HCT116 (cell line): ENCODE measurements around the gene PGC. TPM values are rescaled to one million over a fixed set of nuclear protein-coding genes. Genes with fewer than 3 reads are reported as not detected.

Experiments used
- ATAC-seq: fragments of 200-7000 bp; cut with Tn5 transposase; 2 replicates; pipeline ENCODE4 v1.9.1; 2020; ENCODE audit warnings: mild to moderate bottlenecking, moderate library complexity
- BruUV-seq: library from RNA; stranded (reverse); fragments of 400-500 nt; replicated peaks from 2 replicates; lab custom pipeline; 2021; lab: Mats Ljungman, UMichigan
- CTCF ChIA-PET: fragments of 300-600 bp; sonication (Branson Sonifier 250); formaldehyde crosslinking; loops from one replicate; lab custom pipeline; 2021; ENCODE audit warnings: antibody characterized with exemption; lab: Charles Lee
- POLR2A ChIA-PET: fragments of 300-600, 350-600 bp; sonication (Branson Sonifier 250); formaldehyde crosslinking; loops from one replicate; lab custom pipeline; 2021; ENCODE audit warnings: antibody characterized with exemption; lab: Charles Lee
- RAD21 ChIA-PET, 2 experiments: fragments of 300-600 bp; sonication (Branson Sonifier 250); formaldehyde crosslinking; loops; one replicate each; lab custom pipeline; 2023; ENCODE audit warnings: low total read pairs in 2 of 2; ENCODE audit not compliant: uncharacterized antibody in 2 of 2, unreplicated experiment in 2 of 2, low non-redundant PET in 1 of 2; lab: Charles Lee
- DNase-seq: peaks from one replicate; pipeline ENCODE4 v3.0.0-alpha.2; 2010; ENCODE audit warnings: low read depth, low spot score
- H2AFZ ChIP-seq: fragments of 200-600 bp; shearing (Covaris generic), sonication (generic); 2 replicates; pipeline ENCODE4 v1.6.1; 2017; ENCODE audit warnings: low read depth, mixed run types, mixed read lengths, antibody characterized with exemption, low read length; ENCODE audit not compliant: poor library complexity, severe bottlenecking
- H3K27ac ChIP-seq: 2 replicates; pipeline ENCODE4 v1.5.1; 2012; ENCODE audit warnings: low read depth, low read length
- H3K27me3 ChIP-seq: fragments of 200-600 bp; sonication (generic); 2 replicates; pipeline ENCODE4 v1.6.1; 2016; ENCODE audit warnings: mixed run types, low read length, mixed read lengths; ENCODE audit not compliant: insufficient read depth
- H3K36me3 ChIP-seq, 2 experiments: fragments of 200-500 bp in 1 of 2; fragments of 200-600 bp in 1 of 2; sonication (Bioruptor generic) in 1 of 2; sonication (generic) in 1 of 2; 2 replicates each; pipeline versions ENCODE4 v1.5.1 to v1.6.1; 2014 to 2016; ENCODE audit warnings: low read length in 2 of 2, inconsistent platforms in 1 of 2, mixed read lengths in 1 of 2, mixed run types in 1 of 2; ENCODE audit not compliant: insufficient read depth in 2 of 2, control insufficient read depth in 1 of 2
- H3K4me1 ChIP-seq, 2 experiments: fragments of 200-600 bp in 1 of 2; sonication (generic) in 1 of 2; 2 replicates each; pipeline versions ENCODE4 v1.5.1 to v1.6.1; 2012 to 2017; ENCODE audit warnings: low read length in 2 of 2, inconsistent platforms in 1 of 2, mild to moderate bottlenecking in 1 of 2, mixed read lengths in 1 of 2, mixed run types in 1 of 2, moderate library complexity in 1 of 2; ENCODE audit not compliant: insufficient read depth in 2 of 2, control insufficient read depth in 1 of 2
- H3K4me2 ChIP-seq: fragments of 200-600 bp; sonication (generic); 2 replicates; pipeline ENCODE4 v1.6.1; 2017; ENCODE audit warnings: mixed run types, low read length, mixed read lengths
- H3K4me3 ChIP-seq, 2 experiments: fragments of 200-600 bp in 1 of 2; sonication (generic) in 1 of 2; replicated peaks in 1 of 2; 2 replicates each; pipeline ENCODE4 v1.5.1; 2011 to 2016; ENCODE audit warnings: low read length in 2 of 2, control low read depth in 1 of 2, low read depth in 1 of 2, mild to moderate bottlenecking in 1 of 2, mixed read lengths in 1 of 2, mixed run types in 1 of 2
- H3K79me2 ChIP-seq: fragments of 200-600 bp; sonication (generic); 2 replicates; pipeline ENCODE4 v1.6.1; 2017; ENCODE audit warnings: mild to moderate bottlenecking, mixed run types, low read length, moderate library complexity, mixed read lengths; ENCODE audit not compliant: insufficient read depth
- H3K9ac ChIP-seq: fragments of 200-600 bp; sonication (generic); 2 replicates; pipeline ENCODE4 v1.6.1; 2016; ENCODE audit warnings: low read length, mixed read lengths
- H3K9me2 ChIP-seq: fragments of 200-600 bp; sonication (generic), shearing (Covaris generic); 2 replicates; pipeline ENCODE4 v1.6.1; 2017; ENCODE audit warnings: mixed run types, mild to moderate bottlenecking, moderate library complexity; ENCODE audit not compliant: insufficient read depth
- H3K9me3 ChIP-seq, 2 experiments: fragments of 200-500 bp in 1 of 2; fragments of 200-600 bp in 1 of 2; sonication (Bioruptor generic) in 1 of 2; sonication (generic) in 1 of 2; 2 replicates each; pipeline ENCODE4 v1.6.1; 2014 to 2017; ENCODE audit warnings: low read length in 2 of 2, mixed read lengths in 2 of 2, inconsistent platforms in 1 of 2, low read depth in 1 of 2, mild to moderate bottlenecking in 1 of 2, mixed run types in 1 of 2, moderate library complexity in 1 of 2; ENCODE audit not compliant: control insufficient read depth in 1 of 2, insufficient read depth in 1 of 2
- H4K20me1 ChIP-seq: fragments of 200-600 bp; sonication (generic), shearing (Covaris generic); 2 replicates; pipeline ENCODE4 v1.6.1; 2017; ENCODE audit warnings: mixed run types, mild to moderate bottlenecking, moderate library complexity; ENCODE audit not compliant: insufficient read depth
- CBX3 ChIP-seq: IDR thresholded peaks from 2 replicates; pipeline ENCODE4 v1.6.1; 2012; ENCODE audit warnings: low read depth
- CTCF ChIP-seq, 3 experiments: fragments of 200-600 bp in 1 of 3; sonication (generic) in 1 of 3; IDR thresholded peaks in 2 of 3; conservative IDR thresholded peaks in 1 of 3; 2 replicates each; pipeline ENCODE4 v1.5.1; 2012 to 2017; ENCODE audit warnings: low read depth in 2 of 3, low read length in 2 of 3, antibody characterized with exemption in 1 of 3, borderline replicate concordance in 1 of 3, control low read depth in 1 of 3, mild to moderate bottlenecking in 1 of 3, mixed read lengths in 1 of 3, mixed run types in 1 of 3, moderate library complexity in 1 of 3; ENCODE audit not compliant: insufficient read depth in 1 of 3
- ELF1 ChIP-seq: IDR thresholded peaks from 2 replicates; pipeline ENCODE4 v1.6.1; 2012; ENCODE audit warnings: low read depth, borderline replicate concordance
- EZH2 ChIP-seq: fragments of 200-600 bp; sonication (generic); IDR thresholded peaks from 2 replicates; pipeline ENCODE4 v1.6.1; 2017; ENCODE audit warnings: antibody characterized with exemption, mixed run types
- EZH2phosphoT487 ChIP-seq: fragments of 200-600 bp; IDR thresholded peaks from 2 replicates; pipeline ENCODE4 v1.6.1; 2018; ENCODE audit warnings: antibody characterized with exemption, borderline replicate concordance
- FOSL1 ChIP-seq: IDR thresholded peaks from 2 replicates; pipeline ENCODE4 v1.6.1; 2012; ENCODE audit warnings: low read depth
- JUND ChIP-seq: IDR thresholded peaks from 2 replicates; pipeline ENCODE4 v1.6.1; 2012
- RAD21 ChIP-seq: IDR thresholded peaks from 2 replicates; pipeline ENCODE4 v1.6.1; 2012; ENCODE audit warnings: low read depth, mild to moderate bottlenecking
- REST ChIP-seq: IDR thresholded peaks from 2 replicates; pipeline ENCODE4 v1.6.1; 2012; ENCODE audit warnings: low read depth
- SIN3A ChIP-seq: IDR thresholded peaks from 2 replicates; pipeline ENCODE4 v1.6.1; 2012; ENCODE audit warnings: low read depth
- SP1 ChIP-seq: IDR thresholded peaks from 2 replicates; pipeline ENCODE4 v1.6.1; 2012; ENCODE audit warnings: low read depth
- SRF ChIP-seq: IDR thresholded peaks from 2 replicates; pipeline ENCODE4 v1.6.1; 2012; ENCODE audit warnings: low read depth
- TCF7L2 ChIP-seq: IDR thresholded peaks from 2 replicates; pipeline ENCODE4 v1.7.0; 2011; ENCODE audit warnings: borderline replicate concordance, inconsistent platforms; ENCODE audit not compliant: insufficient read depth, insufficient read length; ENCODE audit errors: extremely low read depth
- YY1 ChIP-seq: IDR thresholded peaks from 2 replicates; pipeline ENCODE4 v1.6.1; 2011; ENCODE audit warnings: low read length, low read depth, moderate library complexity, mild to moderate bottlenecking; ENCODE audit not compliant: insufficient replicate concordance; ENCODE audit errors: extremely low read depth
- ZNF274 ChIP-seq: fragments of 200-500 bp; sonication (Bioruptor generic); IDR thresholded peaks from 2 replicates; pipeline ENCODE4 v1.6.1; 2014; ENCODE audit warnings: mild to moderate bottlenecking, low read depth, low read length, inconsistent platforms
- intact Hi-C: fragments of 100-400 bp; cut with micrococcal nuclease; formaldehyde crosslinking; loops from 2 replicates; pipeline ENCODE4 v1.10.0; 2022
- total RNA-seq: library from RNA; stranded (reverse); gene quantifications from one replicate; pipeline ENCODE4 v1.2.1, GENCODE V29; 2021; ENCODE audit not compliant: unreplicated experiment
- TF ChIP-seq, protein P1 (sequence below): IDR thresholded peaks from 2 replicates; pipeline ENCODE4 v1.6.1; 2012
- TF ChIP-seq, protein P2 (sequence below): IDR thresholded peaks from 2 replicates; pipeline ENCODE4 v1.6.1; 2011; ENCODE audit warnings: mild to moderate bottlenecking, low read length, moderate library complexity; ENCODE audit not compliant: insufficient replicate concordance; ENCODE audit errors: extremely low read depth

PGC gene
- total RNA-seq, 1 experiment from 2014 or later = 1.2 TPM

DNA sequence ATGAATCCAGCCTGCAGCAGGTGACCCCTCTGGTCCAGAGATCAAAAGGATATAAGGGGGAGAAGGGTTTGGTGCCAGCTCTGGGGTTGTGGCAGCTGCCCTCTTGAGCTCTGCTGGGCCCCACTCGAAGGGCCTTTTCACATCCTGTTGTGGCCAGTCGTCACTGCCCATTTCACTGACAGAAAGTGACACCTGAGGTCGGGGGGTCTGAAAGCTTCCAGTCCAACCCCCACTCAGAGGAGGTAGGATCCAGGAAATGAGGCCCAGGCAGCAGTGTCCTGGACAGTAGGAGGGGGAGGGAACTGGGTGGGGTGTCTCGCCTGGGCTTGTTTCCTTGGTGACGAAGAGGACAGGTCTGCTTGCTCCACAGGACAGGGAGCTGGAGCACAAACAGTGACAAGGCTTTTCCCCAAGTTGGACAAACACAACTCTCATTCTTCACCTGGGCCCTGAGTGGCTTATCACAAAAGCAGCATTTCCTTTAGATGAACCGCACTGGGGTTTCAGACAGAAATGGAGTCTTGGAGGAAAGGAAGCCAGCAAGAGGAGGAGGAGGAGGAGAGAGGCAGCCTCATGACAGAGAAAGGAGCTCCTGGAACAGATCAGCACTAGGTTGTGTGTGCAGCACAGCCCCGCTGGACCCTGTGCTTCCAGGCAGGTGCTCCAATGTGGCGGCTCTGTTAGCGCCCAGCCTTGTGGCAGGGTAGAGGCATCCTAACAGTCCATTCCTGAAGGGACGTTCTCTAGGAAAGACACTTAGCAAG is 21.5 kb upstream of the PGC start:
- H3K36me3 ChIP-seq = peaks cover 0 to 5% of the 10 kb centered on the region in 2 experiments; a peak in 2 of 4 replicates
- no peak overlapping the region for H3K4me2 ChIP-seq
- DNase-seq (no peak), ATAC-seq (no peak; the same call in none of the 2 replicates)
- ChIA-PET POLR2A (no interaction called here), RAD21 (no interaction called here), CTCF (interaction anchor here (0.5 to 0.9 kb wide), 2 partner anchors 11 to 19 kb away, joined by 3 to 4 read pairs; partner anchors contain the start of gene FRS3)
- TF ChIP-seq RAD21 = no peak
- TF ChIP-seq CBX3 = no peak
- TF ChIP-seq, protein P1, sequence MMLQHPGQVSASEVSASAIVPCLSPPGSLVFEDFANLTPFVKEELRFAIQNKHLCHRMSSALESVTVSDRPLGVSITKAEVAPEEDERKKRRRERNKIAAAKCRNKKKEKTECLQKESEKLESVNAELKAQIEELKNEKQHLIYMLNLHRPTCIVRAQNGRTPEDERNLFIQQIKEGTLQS = no peak
- no peak for TF ChIP-seq EZH2phosphoT487
- TF ChIP-seq YY1 = no peak
- TF ChIP-seq ELF1 = no peak
- no peak for TF ChIP-seq SP1
- TF ChIP-seq SRF = no peak
- TF ChIP-seq, protein P2, sequence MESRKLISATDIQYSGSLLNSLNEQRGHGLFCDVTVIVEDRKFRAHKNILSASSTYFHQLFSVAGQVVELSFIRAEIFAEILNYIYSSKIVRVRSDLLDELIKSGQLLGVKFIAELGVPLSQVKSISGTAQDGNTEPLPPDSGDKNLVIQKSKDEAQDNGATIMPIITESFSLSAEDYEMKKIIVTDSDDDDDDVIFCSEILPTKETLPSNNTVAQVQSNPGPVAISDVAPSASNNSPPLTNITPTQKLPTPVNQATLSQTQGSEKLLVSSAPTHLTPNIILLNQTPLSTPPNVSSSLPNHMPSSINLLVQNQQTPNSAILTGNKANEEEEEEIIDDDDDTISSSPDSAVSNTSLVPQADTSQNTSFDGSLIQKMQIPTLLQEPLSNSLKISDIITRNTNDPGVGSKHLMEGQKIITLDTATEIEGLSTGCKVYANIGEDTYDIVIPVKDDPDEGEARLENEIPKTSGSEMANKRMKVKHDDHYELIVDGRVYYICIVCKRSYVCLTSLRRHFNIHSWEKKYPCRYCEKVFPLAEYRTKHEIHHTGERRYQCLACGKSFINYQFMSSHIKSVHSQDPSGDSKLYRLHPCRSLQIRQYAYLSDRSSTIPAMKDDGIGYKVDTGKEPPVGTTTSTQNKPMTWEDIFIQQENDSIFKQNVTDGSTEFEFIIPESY = no peak
- no peak for TF ChIP-seq REST
- no peak for TF ChIP-seq FOSL1
- no peak for TF ChIP-seq TCF7L2
- TF ChIP-seq EZH2 = no peak
- TF ChIP-seq ZNF274 = no peak
- no peak for TF ChIP-seq SIN3A
- no peak for TF ChIP-seq CTCF (IDR thresholded peaks at IDR 0.05 in 2 of 3, conservative IDR thresholded peaks at IDR 0.05 in 1 of 3; ENCODE audit: borderline replicate concordance in 1 of 3, insufficient read depth in 1 of 3, low read depth in 2 of 3, low read length in 2 of 3)
- TF ChIP-seq JUND = no peak
- H3K4me1 ChIP-seq = peaks cover 8 to 21% of the 10 kb centered on the region in 2 experiments; a peak in 3 of 4 replicates
- H3K9me2 ChIP-seq = no peaks in the 10 kb centered on the region
- no peak overlapping the region for H3K4me3 ChIP-seq
- H3K79me2 ChIP-seq = no peaks in the 10 kb centered on the region
- no peaks in the 10 kb centered on the region for H3K9me3 ChIP-seq
- H4K20me1 ChIP-seq = no peaks in the 10 kb centered on the region
- H3K27me3 ChIP-seq = no peaks in the 10 kb centered on the region
- intact Hi-C loops = no loop called here
- H2AFZ ChIP-seq = no peak overlapping the region
- no peak overlapping the region for H3K9ac ChIP-seq
- no peak overlapping the region for H3K27ac ChIP-seq
- BruUV-seq = no TSS peak
